NCI-H2196 treated with DMSO at 0.1 percent for 48 hours (cell line): ENCODE data around the gene CENPP.
A peak's percentile ranks its signal among the peaks of the same experiment; 100 is the strongest.

Source experiments
- DNase-seq: peaks from one replicate; lab custom pipeline; 2025; ENCODE audit not compliant: unreplicated experiment; lab: John Stamatoyannopoulos, UW

CENPP gene

GRCh38 chr9:92312887-92313623 is 12.7 kb upstream of the CENPP start:
- no peak for DNase-seq

DNA sequence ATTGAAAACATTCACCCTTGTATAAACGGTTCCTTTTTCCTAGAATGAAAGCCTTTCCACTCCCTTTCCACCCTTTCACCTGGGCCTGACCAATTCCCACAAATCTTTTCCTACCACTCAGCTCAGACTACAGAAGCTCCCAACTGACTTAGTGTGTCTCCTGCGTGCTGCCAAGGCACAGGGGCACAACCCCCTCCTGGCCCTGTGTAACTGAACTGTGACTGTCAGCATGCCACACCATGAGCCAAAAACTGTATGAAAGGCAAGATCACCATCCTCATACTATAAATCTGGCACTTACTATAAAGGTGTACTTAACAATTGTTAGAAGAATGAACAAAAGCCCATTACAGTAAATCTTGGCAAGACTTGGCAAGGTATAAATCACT is 12.1 kb upstream of the CENPP start:
- no peak for DNase-seq

DNA sequence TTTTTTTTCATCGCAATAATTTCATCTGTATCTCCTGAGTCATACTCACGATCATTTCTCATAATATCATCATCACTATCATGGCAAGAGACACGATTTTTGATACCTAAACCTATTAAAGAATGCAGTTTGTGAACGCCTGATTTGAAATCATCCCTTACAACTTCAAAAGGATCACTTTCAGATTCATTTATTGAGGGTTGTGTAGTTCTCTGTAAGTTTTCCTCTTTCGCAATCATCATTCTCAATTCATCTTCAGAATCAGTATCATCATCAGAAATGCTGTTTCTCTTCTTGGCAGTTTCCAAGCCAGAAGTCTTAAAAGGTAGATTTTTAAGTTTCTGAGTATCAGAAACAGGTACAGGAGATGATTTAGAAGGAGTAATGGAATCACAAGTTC is 10.3 kb upstream of the CENPP start:
- no peak for DNase-seq

GRCh38 chr9:92324431-92324830 is 1.3 kb upstream of the CENPP start:
- no peak for DNase-seq

- DNase-seq = no peak
These were observed 874 bp upstream of the CENPP start for GRCh38 chr9:92324889-92325268.

- no peak for DNase-seq
These were observed 293 bp downstream of the CENPP start for GRCh38 chr9:92325991-92326500.

- DNase-seq = no peak
These were observed 1.6 kb downstream of the CENPP start for GRCh38 chr9:92327283-92327850.

DNA sequence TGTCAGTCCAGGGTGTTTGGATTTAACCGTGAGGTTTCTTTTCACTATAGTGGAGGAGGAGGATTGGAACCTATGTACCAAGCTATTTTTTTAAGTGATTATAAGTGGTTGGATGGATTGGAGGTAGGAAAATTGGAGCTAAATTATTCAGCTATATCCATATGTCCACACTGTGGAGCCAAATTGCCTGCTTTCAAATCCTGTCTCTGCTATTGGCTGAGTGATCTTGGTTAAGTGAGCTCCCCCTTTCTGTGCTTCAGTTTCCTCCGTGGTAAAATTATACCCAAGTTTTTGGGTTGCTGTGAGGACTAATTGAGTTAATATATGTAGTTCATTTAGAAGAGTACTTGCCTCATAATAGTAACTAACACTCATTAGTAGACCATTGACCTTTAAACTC is 2.5 kb downstream of the CENPP start:
- no peak for DNase-seq

DNA sequence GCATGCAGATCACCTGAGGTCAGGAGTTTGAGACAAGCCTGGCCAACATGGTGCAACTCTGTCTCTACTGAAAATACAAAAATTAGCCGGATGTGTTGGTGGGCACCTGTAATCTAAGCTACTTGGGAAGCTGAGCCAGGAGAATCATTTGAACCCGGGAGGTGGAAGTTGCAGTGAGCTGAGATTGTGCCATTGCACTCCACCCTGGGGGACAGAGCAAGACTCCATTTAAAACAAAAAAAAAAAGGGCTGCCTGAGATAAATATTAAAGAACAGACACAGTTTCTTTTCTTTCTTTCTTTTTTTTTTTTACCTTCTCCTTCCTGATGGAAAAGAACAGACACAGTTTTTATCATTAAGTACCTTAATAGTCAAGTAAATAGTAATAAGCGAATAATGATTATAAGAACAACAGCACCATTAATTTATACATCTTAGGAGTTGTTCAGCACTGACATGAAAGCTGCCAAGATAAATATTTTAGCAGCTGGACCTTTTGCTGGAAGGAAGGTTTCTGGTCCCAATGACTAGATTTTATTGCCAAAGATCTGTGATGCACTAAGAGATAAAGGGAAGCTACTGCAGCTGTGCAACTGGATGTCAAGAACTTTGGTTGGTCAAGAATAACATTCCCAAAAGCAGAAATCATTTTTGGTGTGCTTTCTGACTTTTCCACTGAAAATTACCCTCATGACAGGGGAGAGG is 7.0 kb downstream of the CENPP start:
- DNase-seq = peak; percentile 6

DNA sequence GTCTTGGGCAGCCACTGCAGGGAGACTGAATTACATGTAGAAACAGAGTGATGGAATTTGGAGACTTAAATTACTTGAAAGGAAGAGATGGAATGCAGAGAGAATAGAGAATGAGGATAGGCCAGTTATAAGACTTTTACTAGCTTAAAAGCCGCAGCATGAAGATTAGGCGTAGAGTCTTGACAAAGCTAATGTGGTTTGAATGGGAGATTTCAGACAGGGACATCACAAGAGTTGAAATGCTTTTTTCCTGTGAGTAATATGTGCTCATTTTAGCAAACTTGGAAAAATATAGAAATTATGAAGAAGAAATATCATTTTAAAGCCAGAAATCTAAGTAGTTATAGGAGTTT is 7.5 kb downstream of the CENPP start:
- no peak for DNase-seq

- DNase-seq = no peak
These were observed 15.8 kb downstream of the CENPP start for GRCh38 chr9:92341578-92341977.

GRCh38 chr9:92342825-92343488 is 17.2 kb downstream of the CENPP start:
- no peak for DNase-seq

DNA sequence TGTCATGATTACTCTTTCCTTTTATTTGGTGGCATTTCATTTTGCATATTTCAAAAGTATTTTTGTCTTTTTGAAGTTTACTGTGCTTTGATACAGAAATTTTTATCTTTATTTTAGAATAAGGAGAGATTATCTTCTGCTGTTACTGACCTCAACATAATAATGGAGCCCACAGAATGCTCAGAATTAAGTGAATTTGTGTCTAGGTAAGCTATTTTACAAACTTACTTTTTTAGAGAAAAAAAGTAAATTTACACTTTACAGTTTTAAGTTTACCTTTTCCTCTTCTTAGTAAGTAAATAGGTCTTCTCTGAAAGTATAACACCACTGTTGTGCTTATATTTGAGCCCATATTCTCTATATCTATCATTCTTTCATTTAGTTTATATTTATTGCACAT is 19.8 kb downstream of the CENPP start:
- DNase-seq = no peak

DNA sequence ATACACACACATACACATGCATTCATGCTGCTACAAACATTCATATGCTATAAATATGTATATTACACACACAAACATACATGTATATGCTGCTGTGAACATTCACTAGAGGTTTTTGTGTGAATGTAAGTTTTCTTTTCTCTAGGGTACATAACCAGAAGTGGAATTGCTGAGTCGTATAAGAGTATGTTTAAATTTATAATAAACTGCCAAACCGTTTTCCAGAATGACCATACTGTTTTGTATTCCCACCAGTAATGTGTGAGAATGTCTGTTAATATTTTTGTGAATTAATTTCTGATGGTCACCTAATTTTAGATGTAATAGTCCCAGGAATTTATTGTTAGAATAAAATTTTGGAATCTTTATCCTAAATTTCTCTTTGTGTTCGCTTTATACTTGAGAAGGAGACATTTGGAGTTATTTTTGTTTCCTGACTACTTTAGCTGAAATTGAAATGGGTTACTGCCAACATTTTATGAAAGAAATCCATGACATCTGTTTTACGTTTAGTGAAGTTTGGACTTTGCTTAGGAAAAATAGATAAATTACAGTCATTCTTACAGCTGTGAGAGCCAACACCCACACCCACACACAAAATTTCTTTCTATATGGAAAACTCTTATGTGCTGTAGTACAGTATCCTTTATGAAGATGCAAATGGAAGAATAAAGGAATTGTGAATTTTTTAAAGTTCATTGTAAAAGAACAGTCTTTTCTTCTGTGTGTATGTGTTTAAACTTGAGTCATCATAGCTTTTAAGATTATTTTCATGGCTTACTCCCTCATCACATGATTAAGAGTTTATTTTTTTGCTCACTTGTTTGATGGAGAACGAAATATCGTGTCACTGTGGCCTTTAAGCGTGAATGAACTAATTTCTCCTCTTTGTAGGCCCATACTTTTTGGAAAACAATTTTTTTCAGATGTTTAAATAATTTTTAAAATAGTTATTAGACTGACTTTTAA is 24.3 kb downstream of the CENPP start:
- DNase-seq = no peak

GRCh38 chr9:92350740-92351133 is 25.0 kb downstream of the CENPP start:
- DNase-seq = no peak

- no peak for DNase-seq
These were observed 27.3 kb downstream of the CENPP start for GRCh38 chr9:92353051-92353450.

- DNase-seq = no peak
These were observed 33.7 kb downstream of the CENPP start for GRCh38 chr9:92359394-92359995.

- no peak for DNase-seq
These were observed 34.3 kb downstream of the CENPP start for GRCh38 chr9:92360083-92360482.

- no peak for DNase-seq
These were observed 43.3 kb downstream of the CENPP start for GRCh38 chr9:92369075-92369474.

DNA sequence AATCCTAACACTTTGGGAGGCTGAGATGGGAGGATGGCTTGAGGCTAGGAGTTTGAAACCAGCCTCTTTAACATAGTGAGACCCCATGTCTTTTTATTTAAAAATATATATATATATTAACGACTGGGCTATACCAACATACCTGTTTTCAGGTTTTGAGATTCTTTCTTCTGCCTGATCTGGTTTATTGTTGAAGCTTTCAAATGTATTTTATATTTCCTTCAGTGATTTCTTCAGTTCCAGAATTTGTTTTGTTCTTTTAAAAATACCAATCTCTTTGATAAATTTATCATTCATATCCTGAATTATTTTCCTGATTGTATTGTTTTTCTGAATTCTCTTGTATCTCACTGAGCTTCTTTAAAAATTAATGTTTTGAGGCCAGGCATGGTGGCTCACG is 47.4 kb downstream of the CENPP start:
- no peak for DNase-seq
